K562 (cell line): ENCODE data around the gene EHBP1. TPM values are rescaled to one million over a fixed set of nuclear protein-coding genes. Genes with fewer than 3 reads are reported as not detected.

ENCODE experiments used
- ATAC-seq: fragments of 200-7000 bp; cut with Tn5 transposase; 3 replicates; pipeline ENCODE4 v1.9.1; 2020; ENCODE audit warnings: moderate library complexity
- BruUV-seq: library from RNA; stranded (reverse); fragments of 400-500 nt; replicated peaks from 2 replicates; lab custom pipeline; 2021; lab: Mats Ljungman, UMichigan
- CTCF ChIA-PET: fragments of 300-600 bp; formaldehyde crosslinking; extraction: SDS; loops from one replicate; lab custom pipeline; 2021; ENCODE audit warnings: low intra/inter-chr PET ratio; lab: Yijun Ruan, JAX
- POLR2A ChIA-PET: fragments of 300-600, 350-650 bp; sonication (Branson Sonifier 250); formaldehyde crosslinking; extraction: SDS; loops from one replicate; lab custom pipeline; 2021; ENCODE audit warnings: antibody characterized with exemption, inconsistent platforms; lab: Yijun Ruan, JAX
- DNase-seq, 4 experiments: peaks; one replicate each; pipeline versions ENCODE4 v3.0.0 to v3.0.0-alpha.2; 2011 to 2018; ENCODE audit warnings: low spot score in 3 of 4, mixed read lengths in 3 of 4; ENCODE audit errors: extremely low read depth in 1 of 4
- FAIRE-seq: peaks from 2 replicates; lab custom pipeline; 2011; peaks lifted over from hg19 to GRCh38; lab: Jason Lieb, UNC
- H2AFZ ChIP-seq: 2 replicates; pipeline ENCODE4 v1.6.0; 2011; ENCODE audit warnings: low read depth, low read length, control low read depth, inconsistent platforms
- H3K27ac ChIP-seq: fragments of 200-600 bp; 3 replicates; pipeline ENCODE4 v1.8.0; 2011; ENCODE audit warnings: low read depth, mild to moderate bottlenecking, control low read depth, inconsistent platforms, low read length, moderate library complexity, mixed read lengths; ENCODE audit errors: extremely low read depth
- H3K27me3 ChIP-seq, 2 experiments: fragments of 300-600 bp in 1 of 2; 2 replicates in 1 of 2; 3 replicates in 1 of 2; pipeline versions ENCODE4 v1.6.0 to v1.8.0; 2011; ENCODE audit warnings: inconsistent platforms in 2 of 2, low read length in 2 of 2, mild to moderate bottlenecking in 1 of 2, mixed read lengths in 1 of 2, moderate library complexity in 1 of 2; ENCODE audit not compliant: control insufficient read depth in 2 of 2, insufficient read depth in 2 of 2
- H3K36me3 ChIP-seq: fragments of 300-600 bp; 3 replicates; pipeline ENCODE4 v1.8.0; 2011; ENCODE audit warnings: mild to moderate bottlenecking, low read length, inconsistent platforms; ENCODE audit not compliant: control insufficient read depth, insufficient read depth
- H3K4me1 ChIP-seq, 2 experiments: fragments of 200-600 bp in 1 of 2; replicated peaks in 1 of 2; 2 replicates in 1 of 2; 3 replicates in 1 of 2; pipeline versions ENCODE4 v1.5.1 to v1.8.0; 2011; ENCODE audit warnings: inconsistent platforms in 2 of 2, low read length in 2 of 2, mild to moderate bottlenecking in 1 of 2, mixed read lengths in 1 of 2, moderate library complexity in 1 of 2; ENCODE audit not compliant: control insufficient read depth in 2 of 2, insufficient read depth in 2 of 2
- H3K4me2 ChIP-seq: 2 replicates; pipeline ENCODE4 v1.6.1; 2011; ENCODE audit warnings: low read length, control low read depth, inconsistent platforms, mixed read lengths; ENCODE audit not compliant: insufficient read depth
- H3K4me3 ChIP-seq: fragments of 200-600 bp; sonication (generic), shearing (Covaris generic); 2 replicates; pipeline ENCODE4 v1.5.1; 2016; ENCODE audit warnings: control low read depth, inconsistent platforms
- H3K79me2 ChIP-seq: fragments of 200-600 bp; 3 replicates; pipeline ENCODE4 v1.8.0; 2011; ENCODE audit warnings: low read length, inconsistent platforms; ENCODE audit not compliant: control insufficient read depth, insufficient read depth
- H3K9ac ChIP-seq, 2 experiments: 2 replicates each; pipeline versions ENCODE4 v1.6.0 to v1.6.1; 2011; ENCODE audit warnings: low read depth in 2 of 2, low read length in 2 of 2, control low read depth in 1 of 2, inconsistent platforms in 1 of 2, mild to moderate bottlenecking in 1 of 2, mixed read lengths in 1 of 2; ENCODE audit not compliant: insufficient read depth in 1 of 2
- H3K9me1 ChIP-seq: one replicate; pipeline ENCODE4 v1.6.0; 2011; ENCODE audit warnings: inconsistent platforms, mild to moderate bottlenecking, low read length, moderate library complexity; ENCODE audit not compliant: control insufficient read depth, insufficient read depth
- H3K9me3 ChIP-seq: replicated peaks from 2 replicates; pipeline ENCODE4 v1.5.1; 2011; ENCODE audit warnings: low read depth, low read length, inconsistent platforms; ENCODE audit not compliant: control insufficient read depth, insufficient read depth
- H4K20me1 ChIP-seq: replicated peaks from 2 replicates; pipeline ENCODE4 v1.6.1; 2011; ENCODE audit warnings: low read length, inconsistent platforms, mixed read lengths; ENCODE audit not compliant: control insufficient read depth, insufficient read depth
- FOSL1 ChIP-seq: fragments of 200-800 bp; sonication (Bioruptor generic); conservative IDR thresholded peaks from 2 replicates; pipeline ENCODE4 v1.6.1; 2016; ENCODE audit warnings: missing genetic modification characterization, missing compliant biosample characterization
- IFI16 ChIP-seq: fragments of 250-450 bp; sonication (Bioruptor Pico); IDR thresholded peaks from 2 replicates; pipeline ENCODE4 v2.1.2; 2022; ENCODE audit warnings: mild to moderate bottlenecking, inconsistent platforms
- JUND ChIP-seq, 2 experiments: IDR thresholded peaks; 2 replicates in 1 of 2; 3 replicates in 1 of 2; pipeline ENCODE4 v1.6.1; 2011; ENCODE audit warnings: borderline replicate concordance in 2 of 2, low read depth in 2 of 2, low read length in 2 of 2, improper control_type of control experiment in 1 of 2, missing biosample characterization in 1 of 2, missing genetic modification characterization in 1 of 2, missing genetic modification reagents in 1 of 2
- NFIX ChIP-seq: fragments of 250-450 bp; sonication (Bioruptor Pico); IDR thresholded peaks from 2 replicates; pipeline ENCODE4 v1.4.0; 2020; ENCODE audit warnings: low read depth, mild to moderate bottlenecking, moderate library complexity
- SMARCC2 ChIP-seq: fragments of 450-650 bp; IDR thresholded peaks from 2 replicates; pipeline ENCODE4 v1.6.1; 2017; ENCODE audit warnings: antibody characterized with exemption, moderate library complexity, mild to moderate bottlenecking, low read depth
- ZNF77 ChIP-seq: fragments of 250-450 bp; sonication (Bioruptor Pico); IDR thresholded peaks from 2 replicates; pipeline ENCODE4 v1.5.0; 2020
- ZNF79 ChIP-seq: fragments of 250-450 bp; sonication (Bioruptor Pico); IDR thresholded peaks from 2 replicates; pipeline ENCODE4 v1.4.0; 2020; ENCODE audit warnings: low read depth, mild to moderate bottlenecking, moderate library complexity
- WGBS: fragments of 100-300 bp; shearing (Covaris generic); methylation state at CpG from one replicate; pipeline ENCODE4 v1.1.6; 2016; ENCODE audit warnings: low coverage, mixed read lengths; ENCODE audit not compliant: insufficient coverage; ENCODE audit errors: missing lambda C conversion rate; 5-methylcytosine and 5-hydroxymethylcytosine counted together
- in situ Hi-C: fragments of 300-500 bp; cut with MboI; formaldehyde crosslinking; loops from 4 replicates; pipeline ENCODE4 v1.15.0; 2018; ENCODE audit warnings: inconsistent platforms, mixed read lengths
- intact Hi-C: fragments of 100-400 bp; cut with micrococcal nuclease; formaldehyde crosslinking; loops from 2 replicates; pipeline ENCODE4 v1.14.2; 2022
- polyA plus RNA-seq, 8 experiments: library from polyadenylated mRNA; depleted of rRNA in 4 of 8; stranded (reverse) in 5 of 8; unstranded in 3 of 8; fragments of >200 nt; fragmentation: Nextera tagmentation in 2 of 8; fragmentation: Illumina TruSeq in 1 of 8; extraction: Ambion mirVana in 2 of 8; extraction: Trizol in 1 of 8; gene quantifications; 2 replicates each; pipeline versions ENCODE4 v1.2.1 to v1.2.3, GENCODE V29; 2011 to 2014; ENCODE audit warnings: inconsistent platforms in 1 of 8, missing spikeins in 1 of 8
- total RNA-seq, 7 experiments: library from RNA; depleted of rRNA in 6 of 7; stranded (reverse); fragments of >200 nt in 6 of 7; fragmentation: Illumina TruSeq in 2 of 7; extraction: Trizol in 2 of 7; gene quantifications; 2 replicates each; pipeline versions ENCODE4 v1.2.1 to v1.2.3, GENCODE V29; 2011 to 2021; ENCODE audit warnings: low replicate concordance in 1 of 7

The EHBP1 gene
- total and polyA plus RNA-seq, 9 of the 15 experiments (the other 6 are each of a cell fraction or from before 2014, with no cell fraction given), result 8.9 to 26.6 (median 19.3) TPM

GRCh38 chr2:62687636-62688035, 17.9 kb upstream of the EHBP1 start:
- H3K4me2 ChIP-seq, result no peak overlapping the region
- peaks cover 13 to 14% of the 10 kb centered on the region in 2 experiments; a peak in 4 of 5 replicates for H3K27me3 ChIP-seq
- no peaks in the 10 kb centered on the region for H3K9me3 ChIP-seq
- H3K79me2 ChIP-seq, result no peaks in the 10 kb centered on the region
- no peak overlapping the region for H3K27ac ChIP-seq
- no peaks in the 10 kb centered on the region; the same call in 1 of the 2 replicates for H4K20me1 ChIP-seq
- H3K4me3 ChIP-seq, result no peak overlapping the region
- H3K9ac ChIP-seq, result no peak overlapping the region
- intact Hi-C loops, result no loop called here
- BruUV-seq, result no TSS peak
- no peaks in the 10 kb centered on the region for H3K4me1 ChIP-seq
- H3K36me3 ChIP-seq, result no peaks in the 10 kb centered on the region
- WGBS, result 3% methylated on average over 2 of the region's 2 CpGs
- ChIA-PET POLR2A (interaction anchor here (1.5 kb wide), 1 partner anchor 21 kb away, joined by 3 read pairs; no protein-coding TSS in a partner anchor), CTCF (no interaction called here)
- in situ Hi-C loops, result no loop called here
- H3K9me1 ChIP-seq, result no peaks in the 10 kb centered on the region
- DNase-seq (no peak), ATAC-seq (no peak)
- TF ChIP-seq SMARCC2 (no peak), ZNF79 (CRISPR knock-in tag) (0 out of 2 replicates have a peak, but pooled peaks have one; percentile 50), NFIX (no peak), JUND (IDR thresholded peaks at IDR 0.05; ENCODE audit: borderline replicate concordance, low read depth, low read length) (peak; percentile 35; the same call in 1 of the 2 replicates), JUND (tag; IDR thresholded peaks at IDR 0.05; ENCODE audit: borderline replicate concordance, low read depth, low read length) (no peak), ZNF77 (no peak), FOSL1 (tag) (peak; percentile 73), IFI16 (no peak)
- TF ChIP-seq, all 486 proteins: peak for 3
- FAIRE-seq, result no peak
- H2AFZ ChIP-seq, result no peak overlapping the region
